Stimulated activated CD4-positive, alpha-beta T cell treated with anti-CD3 and anti-CD28 coated beads, Interleukin-1b, Interleukin-23, amount 100 ng/mL, for 1 hour (primary cell): Measurements from ENCODE around the gene RIPOR3.
"Not testable (repeated sequence)": the region's sequence is repeated elsewhere in the genome, so short reads cannot be mapped to it uniquely, and the experiment has no call there.

Source experiments
- DNase-seq, 2 donors: peaks; one replicate each; pipeline ENCODE4 v3.0.0-alpha.2; 2020; ENCODE audit warnings: low read depth in 2 of 2

Gene RIPOR3

GRCh38 chr20:50679753-50680104 lies 11.6 kb downstream of the RIPOR3 start:
- no peak for DNase-seq

- no peak for DNase-seq
Measured at GRCh38 chr20:50678169-50678898, 13.0 kb downstream of the RIPOR3 start.

- DNase-seq, result no peak
Measured at GRCh38 chr20:50676858-50677257, 14.5 kb downstream of the RIPOR3 start.

GRCh38 chr20:50676377-50676731 lies 15.0 kb downstream of the RIPOR3 start:
- not testable (repeated sequence) for DNase-seq

- no peak for DNase-seq
Measured at GRCh38 chr20:50675671-50676376, 15.5 kb downstream of the RIPOR3 start.

DNA sequence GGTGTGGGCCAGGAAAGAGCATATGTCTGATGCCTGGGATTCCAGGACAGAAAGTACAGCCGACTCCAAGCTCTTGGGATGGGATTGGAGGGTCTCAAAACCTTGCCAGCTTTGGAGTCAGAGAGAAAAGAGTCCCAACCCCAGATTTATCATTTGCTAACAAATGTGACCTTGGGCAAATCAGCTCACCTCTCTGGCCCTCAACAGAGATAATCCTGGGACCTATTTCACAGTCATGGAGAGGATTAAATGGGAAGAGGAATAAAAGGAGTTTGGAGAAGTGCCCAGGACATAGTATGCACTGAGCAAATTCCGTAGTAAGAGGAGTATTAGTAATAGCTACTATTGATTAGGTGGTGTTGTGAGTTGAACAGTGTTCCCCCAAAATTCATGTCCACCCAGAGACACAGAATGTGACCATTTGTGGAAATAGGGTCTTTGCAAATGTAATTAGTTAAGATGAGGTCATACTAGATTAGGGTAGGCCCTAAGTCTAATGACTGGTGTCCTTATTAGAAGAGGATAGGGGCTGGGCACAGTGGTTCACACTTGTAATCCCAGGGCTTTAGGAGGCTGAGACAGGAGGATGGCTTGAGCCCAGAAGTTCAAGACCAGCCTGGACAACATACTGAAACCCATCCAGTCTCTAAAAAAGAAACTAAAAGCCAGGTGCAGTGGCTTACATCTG lies 17.1 kb downstream of the RIPOR3 start:
- DNase-seq, result no peak

DNA sequence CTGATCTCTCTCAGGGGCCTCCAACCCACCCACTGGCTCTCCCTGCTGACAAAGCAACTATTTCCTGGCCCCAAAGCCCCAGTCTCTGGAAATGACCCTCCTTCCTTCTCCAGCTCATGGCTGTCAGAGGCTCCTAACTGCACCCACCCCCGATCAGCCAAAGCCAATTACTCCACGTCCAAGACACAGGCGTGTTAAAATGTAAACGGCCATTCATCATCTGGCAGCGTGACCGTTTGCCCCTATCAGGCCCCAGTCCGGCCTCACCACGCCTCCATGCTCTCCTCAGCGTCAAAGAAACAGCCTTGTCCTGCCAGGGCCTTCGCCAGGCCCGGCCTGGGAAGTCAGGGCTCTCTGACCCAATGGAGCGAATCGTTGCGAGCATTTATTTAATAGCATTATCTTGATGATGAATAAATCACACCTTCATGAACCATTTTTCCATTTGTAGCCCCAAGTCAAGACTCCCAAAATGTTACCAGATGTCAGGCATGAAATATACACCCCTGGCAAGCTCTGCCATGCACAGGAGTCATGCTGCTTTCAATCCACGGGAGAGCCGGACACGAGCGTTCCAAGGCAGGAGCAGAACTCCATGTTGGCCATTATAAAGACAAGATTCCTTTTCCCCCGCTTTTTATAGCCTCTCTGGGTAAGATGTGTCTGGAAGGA lies 17.7 kb downstream of the RIPOR3 start:
- no peak for DNase-seq

DNA sequence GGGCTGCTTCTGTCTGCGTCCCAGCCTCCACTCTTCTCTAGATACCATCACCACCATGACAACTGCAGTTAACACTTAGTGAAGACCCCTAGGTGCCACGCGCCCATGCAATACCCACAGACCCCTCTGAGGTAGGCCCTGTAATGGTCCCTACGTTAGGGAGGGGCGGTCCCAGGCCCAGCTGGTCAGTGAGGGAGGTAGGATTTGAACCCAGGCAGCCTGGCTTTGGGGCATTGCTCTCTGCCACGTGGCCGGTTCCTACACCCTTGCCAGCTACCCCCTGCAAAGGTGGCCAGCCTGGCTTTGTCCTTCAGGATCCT lies 18.2 kb downstream of the RIPOR3 start:
- no peak for DNase-seq

GRCh38 chr20:50672400-50673145 lies 18.8 kb downstream of the RIPOR3 start:
- DNase-seq, result no peak

DNA sequence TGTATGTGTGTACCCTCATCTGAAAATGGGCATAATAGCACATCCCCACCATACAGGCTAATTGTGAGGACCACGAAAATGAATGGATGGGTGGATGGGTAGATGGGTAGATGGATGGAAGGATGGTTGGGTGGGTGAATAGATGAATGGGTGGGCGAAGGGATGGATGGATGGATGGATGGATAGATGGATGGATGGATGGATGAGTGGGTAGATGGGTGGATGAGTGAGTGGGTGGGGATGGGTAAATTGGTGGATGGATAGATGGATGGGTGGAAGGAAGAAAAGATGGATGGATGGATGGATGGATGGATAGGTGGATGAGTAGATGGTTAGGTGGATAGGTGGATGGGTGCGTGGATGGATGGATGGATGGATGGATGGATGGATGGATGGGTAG lies 19.7 kb downstream of the RIPOR3 start:
- no peak for DNase-seq

- DNase-seq, result not testable (repeated sequence)
Measured at GRCh38 chr20:50671010-50671409, 20.3 kb downstream of the RIPOR3 start.

- DNase-seq, result no peak
Measured at GRCh38 chr20:50670126-50670862, 21.0 kb downstream of the RIPOR3 start.

GRCh38 chr20:50668798-50669197 lies 22.5 kb downstream of the RIPOR3 start:
- no peak for DNase-seq

- DNase-seq, result no peak
Measured at GRCh38 chr20:50668326-50668725, 23.0 kb downstream of the RIPOR3 start.

DNA sequence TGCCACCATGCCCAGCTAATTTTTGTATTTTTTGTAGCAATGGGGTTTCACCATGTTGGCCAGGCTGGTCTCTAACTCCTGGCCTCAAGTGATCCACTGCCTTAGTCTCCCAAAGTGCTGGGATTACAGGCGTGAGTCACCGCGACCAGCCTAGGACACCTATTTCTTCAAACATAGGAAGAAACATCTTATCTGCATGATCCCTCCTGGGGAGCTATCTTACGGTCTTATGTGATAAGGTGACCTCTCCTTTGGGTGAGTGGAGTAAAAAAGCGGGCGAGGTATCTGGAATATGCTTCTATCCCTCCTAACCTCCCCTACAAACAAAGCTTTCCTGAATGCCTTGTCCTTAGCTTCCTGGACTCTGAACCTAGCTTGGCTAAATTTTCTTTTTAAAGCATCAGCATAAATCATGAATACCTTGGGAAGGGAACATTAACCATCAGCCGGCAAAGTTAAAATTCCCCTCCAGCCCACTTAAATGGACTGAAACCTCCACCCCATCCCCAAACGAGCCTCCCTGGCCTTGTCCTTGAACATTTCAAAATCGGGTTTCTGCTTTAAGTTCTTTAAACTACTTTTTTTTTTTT lies 24.5 kb downstream of the RIPOR3 start:
- DNase-seq, result no peak

DNA sequence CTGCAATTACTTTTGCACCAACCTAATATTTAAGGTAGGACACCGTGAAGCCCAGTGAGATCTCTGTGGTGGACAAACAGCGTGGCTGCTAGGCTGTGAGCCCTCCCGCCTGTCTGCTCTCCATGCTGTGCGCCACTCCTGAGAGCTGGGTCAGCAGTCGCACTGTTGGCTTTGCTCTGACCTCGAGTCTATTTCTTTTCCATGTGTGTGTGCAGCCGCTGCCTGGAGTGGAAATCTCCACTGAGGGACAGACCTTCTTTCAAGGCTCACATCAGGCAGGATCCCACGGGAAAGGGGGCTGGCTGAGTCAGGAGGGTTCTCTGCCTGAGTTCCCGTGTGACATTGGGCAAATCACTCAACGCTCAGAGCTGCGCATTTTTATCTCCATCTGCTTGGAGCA lies 27.1 kb downstream of the RIPOR3 start:
- no peak for DNase-seq

DNA sequence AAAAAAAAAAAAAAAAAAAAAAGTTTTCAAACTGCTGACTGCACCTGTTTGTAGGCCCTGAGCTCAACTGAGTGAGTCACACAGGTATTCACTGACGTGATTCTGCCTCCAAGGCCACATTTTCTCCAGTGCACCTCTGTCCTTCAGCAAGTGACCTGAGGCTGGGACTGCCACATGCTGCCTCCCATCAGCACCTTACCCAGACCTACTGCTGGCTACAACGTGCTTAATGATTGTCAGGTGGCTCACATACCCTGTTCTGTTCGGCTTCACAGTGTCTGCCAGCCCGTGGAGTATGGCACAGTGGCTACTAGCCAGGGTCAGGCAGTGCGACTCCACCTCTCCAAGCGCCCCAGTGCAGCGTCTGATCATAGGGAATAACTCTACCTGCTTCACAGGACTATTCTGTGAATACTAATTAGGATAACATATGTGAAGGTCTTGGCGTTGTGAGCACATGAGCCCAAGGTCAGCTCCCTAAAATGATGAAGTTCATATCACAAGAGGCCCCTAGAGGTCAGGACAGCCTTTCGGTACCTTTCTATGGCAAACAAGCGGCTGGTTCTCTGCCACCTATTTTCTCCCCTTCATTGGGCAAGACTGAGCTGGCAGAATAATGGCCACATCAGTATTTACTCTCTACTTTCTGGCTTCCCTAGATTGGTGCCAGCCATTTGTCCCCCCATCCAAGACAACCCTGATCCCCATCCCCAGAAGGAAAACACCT lies 28.1 kb downstream of the RIPOR3 start:
- no peak for DNase-seq

DNA sequence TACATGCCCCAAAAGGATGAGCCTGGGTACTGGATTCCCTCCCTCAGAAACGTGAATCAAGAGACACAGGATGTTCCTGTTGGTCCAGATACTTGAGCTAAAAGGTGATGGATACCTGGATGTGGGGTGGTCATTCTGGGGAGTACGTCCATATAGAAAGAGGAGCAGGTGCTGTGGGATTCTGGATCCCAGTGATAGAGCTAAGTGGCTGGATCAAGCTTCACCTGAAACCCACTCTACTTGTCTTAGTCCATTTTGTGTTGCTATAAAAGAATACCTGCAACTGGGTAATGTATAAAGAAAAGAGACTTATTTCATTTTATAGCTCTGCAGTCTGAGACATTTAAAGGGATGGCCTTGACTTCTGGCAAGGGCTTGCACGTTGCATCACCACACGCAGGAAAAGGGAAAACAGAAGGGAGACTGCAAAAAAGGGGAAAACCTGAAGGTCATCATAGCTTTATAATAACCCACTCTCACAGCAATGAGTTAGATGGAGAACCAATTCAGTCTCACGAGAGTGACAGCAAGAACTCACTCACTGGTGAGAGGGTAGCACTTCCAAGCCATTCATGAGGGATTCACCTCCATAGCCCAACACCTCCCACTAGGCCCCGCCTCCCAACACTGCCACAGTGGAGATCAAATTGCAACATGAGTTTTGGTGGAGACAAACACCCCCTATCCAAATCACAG lies 31.2 kb downstream of the RIPOR3 start:
- DNase-seq, result no peak

- no peak for DNase-seq
Measured at GRCh38 chr20:50658804-50659380, 32.5 kb downstream of the RIPOR3 start.
